ENCODE measurements around the gene RSPRY1. TPM values are rescaled to one million over a fixed set of nuclear protein-coding genes. Genes with fewer than 3 reads are reported as not detected.

The RSPRY1 gene
- total RNA-seq, 2 donors from 2014 or later, result 28.7 to 32.5 TPM

GRCh38 chr16:57178793-57179212 lies 7.3 kb upstream of the RSPRY1 start:
- no peak for DNase-seq (ENCODE audit: low spot score)
- ATAC-seq (ENCODE audit: insufficient number of reproducible peaks, low FRiP score, low read depth), result no peak
- no peak for TF ChIP-seq CTCF (IDR thresholded peaks at IDR 0.05)
- no peaks in the 10 kb centered on the region for H3K27me3 ChIP-seq (replicated peaks; ENCODE audit: insufficient read depth)
- no peak overlapping the region for H3K27ac ChIP-seq
- peaks cover 4% of the 10 kb centered on the region for H3K36me3 ChIP-seq
- peaks cover 11 to 24% of the 10 kb centered on the region in 2 donors for H3K4me1 ChIP-seq (ENCODE audit: control insufficient read depth in 1 of 2, low read depth in 2 of 2)
- H3K9me3 ChIP-seq, result no peaks in the 10 kb centered on the region
- no peak overlapping the region for H3K4me3 ChIP-seq

- TF ChIP-seq CTCF (IDR thresholded peaks at IDR 0.05), result no peak
These were observed 6.8 kb upstream of the RSPRY1 start for GRCh38 chr16:57179215-57179828.

GRCh38 chr16:57184113-57184512 lies 2.0 kb upstream of the RSPRY1 start:
- Histone ChIP-seq H3K27ac (no peak overlapping the region), H3K4me1 (ENCODE audit: control insufficient read depth in 1 of 2, low read depth in 2 of 2) (peaks cover 18 to 34% of the 10 kb centered on the region in 2 donors), H3K4me3 (no peak overlapping the region), H3K9me3 (no peaks in the 10 kb centered on the region), H3K27me3 (replicated peaks; ENCODE audit: insufficient read depth) (no peaks in the 10 kb centered on the region), H3K36me3 (no peaks in the 10 kb centered on the region)
- no peak for TF ChIP-seq CTCF (IDR thresholded peaks at IDR 0.05)
- DNase-seq (ENCODE audit: low spot score), result no peak
- no peak for ATAC-seq (ENCODE audit: insufficient number of reproducible peaks, low FRiP score, low read depth)

More at GRCh38 chr16:57179215-57179828, 6.8 kb upstream of the RSPRY1 start:
- H3K4me3 ChIP-seq, result no peak overlapping the region
- H3K36me3 ChIP-seq, result peaks cover 4% of the 10 kb centered on the region
- DNase-seq (ENCODE audit: low spot score), result no peak
- H3K27ac ChIP-seq, result no peak overlapping the region
- H3K27me3 ChIP-seq (replicated peaks; ENCODE audit: insufficient read depth), result no peaks in the 10 kb centered on the region
- peaks cover 11 to 27% of the 10 kb centered on the region in 2 donors for H3K4me1 ChIP-seq (ENCODE audit: control insufficient read depth in 1 of 2, low read depth in 2 of 2)
- H3K9me3 ChIP-seq, result no peaks in the 10 kb centered on the region
- no peak for ATAC-seq (ENCODE audit: insufficient number of reproducible peaks, low FRiP score, low read depth)

GRCh38 chr16:57184887-57185445 lies 1.2 kb upstream of the RSPRY1 start:
- ATAC-seq (ENCODE audit: insufficient number of reproducible peaks, low FRiP score, low read depth) (no peak), DNase-seq (ENCODE audit: low spot score) (no peak)
- Histone ChIP-seq H3K36me3 (no peaks in the 10 kb centered on the region), H3K4me3 (peak overlapping the region; percentile 97), H3K27me3 (replicated peaks; ENCODE audit: insufficient read depth) (no peaks in the 10 kb centered on the region), H3K4me1 (ENCODE audit: control insufficient read depth in 1 of 2, low read depth in 2 of 2) (peaks cover 16 to 34% of the 10 kb centered on the region in 2 donors), H3K9me3 (no peaks in the 10 kb centered on the region), H3K27ac (peak overlapping the region; percentile 97)
- no peak for TF ChIP-seq CTCF (IDR thresholded peaks at IDR 0.05)

- ATAC-seq (ENCODE audit: insufficient number of reproducible peaks, low FRiP score, low read depth) (no peak), DNase-seq (ENCODE audit: low spot score) (peak; percentile 33)
- Histone ChIP-seq H3K27me3 (replicated peaks; ENCODE audit: insufficient read depth) (no peaks in the 10 kb centered on the region), H3K4me3 (peak overlapping the region; percentile 97), H3K27ac (peak overlapping the region; percentile 97), H3K4me1 (ENCODE audit: control insufficient read depth in 1 of 2, low read depth in 2 of 2) (peaks cover 20 to 40% of the 10 kb centered on the region in 2 donors), H3K36me3 (no peaks in the 10 kb centered on the region), H3K9me3 (no peaks in the 10 kb centered on the region)
- no peak for TF ChIP-seq CTCF (IDR thresholded peaks at IDR 0.05)
These were observed 634 bp upstream of the RSPRY1 start for GRCh38 chr16:57185446-57185944.
